Body of pancreas (tissue), 4 donors: ENCODE measurements around the gene WDR45. TPM values are rescaled to one million over a fixed set of nuclear protein-coding genes. Genes with fewer than 3 reads are reported as not detected.

ENCODE experiments used
- ATAC-seq: fragments of 150-250 bp; one replicate; pipeline ENCODE4 v1.9.1; 2016
- DNase-seq, 4 donors: peaks; one replicate each; pipeline ENCODE4 v3.0.0-alpha.2; 2019
- H3K27ac ChIP-seq, 4 donors: fragments of 200-600 bp; sonication (generic); 1 replicate in 3 of 4; 2 replicates in 1 of 4; pipeline versions ENCODE4 v1.5.1 to v1.6.1; 2016 to 2019; ENCODE audit warnings: mild to moderate bottlenecking in 1 of 4, mixed read lengths in 1 of 4, moderate library complexity in 1 of 4
- H3K27me3 ChIP-seq, 2 donors: fragments of 200-600 bp; sonication (generic); one replicate each; pipeline ENCODE4 v1.6.0; 2016; ENCODE audit warnings: mild to moderate bottlenecking in 1 of 2
- H3K36me3 ChIP-seq, 2 donors: fragments of 200-600 bp; sonication (generic); replicated peaks in 1 of 2; 2 replicates each; pipeline ENCODE4 v1.5.1; 2016; ENCODE audit warnings: low read depth in 2 of 2; ENCODE audit not compliant: insufficient read depth in 1 of 2
- H3K4me1 ChIP-seq: fragments of 200-600 bp; sonication (generic); one replicate; pipeline ENCODE4 v1.6.0; 2016
- H3K4me3 ChIP-seq, 2 donors: fragments of 200-600 bp; sonication (generic); 1 replicate in 1 of 2; 2 replicates in 1 of 2; pipeline ENCODE4 v1.5.1; 2016 to 2019
- H3K9me3 ChIP-seq, 3 donors: fragments of 200-600 bp; sonication (generic); 1 replicate in 2 of 3; 2 replicates in 1 of 3; pipeline ENCODE4 v1.5.1; 2016
- POLR2A ChIP-seq, 3 donors: fragments of 450-650 bp; IDR thresholded peaks; one replicate each; pipeline ENCODE4 v1.6.1; 2016; ENCODE audit warnings: antibody characterized with exemption in 3 of 3, mild to moderate bottlenecking in 2 of 3
- WGBS, 2 donors: methylation state at CpG; one replicate each; pipeline ENCODE4 v1.1.5; 2017; 5-methylcytosine and 5-hydroxymethylcytosine counted together
- intact Hi-C: fragments of 100-400 bp; cut with DNase I; formaldehyde crosslinking; loops from one replicate; pipeline ENCODE4 v1.15.1; 2023
- small RNA-seq: library from RNA; depleted of rRNA; stranded (forward); fragments of <200 nt; gene quantifications from one replicate; pipeline ENCODE3, GENCODE V24; 2016
- total RNA-seq, 2 donors: library from RNA; depleted of rRNA; stranded (reverse); fragments of >200 nt; gene quantifications; one replicate each; pipeline ENCODE4 v1.1.0, GENCODE V29; 2016
- TF ChIP-seq, protein P1 (sequence below), 7 experiments: fragments of 450-650 bp in 4 of 7; fragments of 200-600 bp in 3 of 7; sonication (generic) in 3 of 7; IDR thresholded peaks; one replicate each; pipeline ENCODE4 v1.5.1; 2016 to 2019; ENCODE audit warnings: antibody characterized with exemption in 7 of 7

The WDR45 gene
- total RNA-seq, 2 donors from 2014 or later, result 59.4 to 77.1 TPM

DNA sequence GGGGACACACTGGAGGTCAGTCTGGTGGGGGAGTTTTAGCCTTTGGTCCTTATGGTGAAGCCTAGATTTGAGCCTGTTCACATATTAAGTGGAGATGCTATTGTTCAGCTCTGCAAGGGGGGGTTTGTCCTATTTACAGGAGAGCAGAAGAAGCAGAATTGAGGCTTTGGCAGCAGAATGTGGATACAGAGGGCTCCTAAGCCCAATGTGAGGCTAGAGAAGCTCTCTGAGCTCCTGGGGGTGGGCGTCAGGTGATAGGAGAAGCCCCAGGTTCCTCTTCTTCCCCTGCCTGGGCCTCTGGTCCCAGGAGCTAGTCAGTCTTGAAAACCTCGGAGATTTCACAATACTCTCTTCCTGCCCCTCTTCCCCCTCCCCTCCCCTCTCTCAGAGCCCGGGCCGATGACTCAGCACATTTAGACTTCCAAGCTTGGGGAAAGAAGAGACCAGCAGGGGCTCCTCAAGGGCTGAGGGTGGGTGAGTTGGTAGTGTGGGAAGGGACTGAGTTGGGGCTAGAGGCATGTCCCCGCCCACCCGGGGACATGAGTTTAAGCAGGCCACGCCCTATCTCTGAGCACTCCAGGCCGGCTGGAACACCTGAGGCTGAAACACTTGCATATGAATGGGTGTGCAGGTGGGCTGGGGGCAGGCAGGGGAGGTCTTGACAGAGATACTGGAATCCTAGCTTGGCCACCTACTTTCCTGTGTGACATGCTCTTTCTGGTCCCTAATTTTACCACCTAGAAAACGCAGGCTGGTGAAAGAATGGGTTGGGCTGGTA is 39.9 kb downstream of the WDR45 start:
- WGBS, 2 donors, result 14 to 31% methylated on average over 4 to 5 of the region's 9 CpGs
- Histone ChIP-seq H3K9me3 (no peaks in the 10 kb centered on the region), H3K27me3 (no peaks in the 10 kb centered on the region), H3K27ac (peak overlapping the region in 3 of 4 donors; percentile 59 to 68 (median 66)), H3K4me1 (peaks cover 38% of the 10 kb centered on the region), H3K4me3 (no peak overlapping the region), H3K36me3 (peaks cover 0 to 3% of the 10 kb centered on the region in 2 donors)
- ATAC-seq (peak; percentile 18), DNase-seq (peak; percentile 63 to 77 (median 71))
- intact Hi-C loops, result no loop called here
- TF ChIP-seq POLR2A (IDR thresholded peaks at IDR 0.05), result no peak
- TF ChIP-seq, protein P1, sequence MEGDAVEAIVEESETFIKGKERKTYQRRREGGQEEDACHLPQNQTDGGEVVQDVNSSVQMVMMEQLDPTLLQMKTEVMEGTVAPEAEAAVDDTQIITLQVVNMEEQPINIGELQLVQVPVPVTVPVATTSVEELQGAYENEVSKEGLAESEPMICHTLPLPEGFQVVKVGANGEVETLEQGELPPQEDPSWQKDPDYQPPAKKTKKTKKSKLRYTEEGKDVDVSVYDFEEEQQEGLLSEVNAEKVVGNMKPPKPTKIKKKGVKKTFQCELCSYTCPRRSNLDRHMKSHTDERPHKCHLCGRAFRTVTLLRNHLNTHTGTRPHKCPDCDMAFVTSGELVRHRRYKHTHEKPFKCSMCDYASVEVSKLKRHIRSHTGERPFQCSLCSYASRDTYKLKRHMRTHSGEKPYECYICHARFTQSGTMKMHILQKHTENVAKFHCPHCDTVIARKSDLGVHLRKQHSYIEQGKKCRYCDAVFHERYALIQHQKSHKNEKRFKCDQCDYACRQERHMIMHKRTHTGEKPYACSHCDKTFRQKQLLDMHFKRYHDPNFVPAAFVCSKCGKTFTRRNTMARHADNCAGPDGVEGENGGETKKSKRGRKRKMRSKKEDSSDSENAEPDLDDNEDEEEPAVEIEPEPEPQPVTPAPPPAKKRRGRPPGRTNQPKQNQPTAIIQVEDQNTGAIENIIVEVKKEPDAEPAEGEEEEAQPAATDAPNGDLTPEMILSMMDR (IDR thresholded peaks at IDR 0.05), result peak in 3 of 7 experiments; percentile 6 to 20 (median 8)

DNA sequence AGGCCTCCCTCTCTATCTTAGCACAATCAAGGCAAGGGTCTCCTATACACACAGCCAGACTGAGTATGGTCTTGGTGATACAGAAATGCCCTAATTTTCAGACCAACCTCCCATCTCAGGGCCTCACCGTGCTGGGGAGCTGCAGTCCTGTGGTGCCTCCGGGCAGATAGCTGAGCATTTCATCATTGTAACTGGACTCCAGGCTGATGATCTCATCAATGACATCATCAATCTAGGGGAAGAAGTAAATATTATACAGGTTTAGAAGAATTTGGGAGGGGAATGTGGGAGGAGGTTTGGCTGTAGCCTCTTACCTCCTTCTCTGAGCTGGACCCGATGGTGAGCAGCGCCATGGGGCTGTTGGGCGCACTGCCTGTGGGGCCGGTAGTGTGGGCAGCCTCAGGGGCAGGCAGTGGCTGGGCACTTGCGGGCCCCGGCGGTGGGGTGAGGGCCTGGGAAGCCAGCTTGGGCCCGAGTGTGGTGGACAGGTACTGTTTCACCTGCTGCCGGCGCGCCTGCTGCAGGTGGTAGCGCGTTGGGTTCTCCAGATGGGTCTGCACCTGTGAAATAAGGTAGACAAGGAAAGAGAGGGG is 41.7 kb downstream of the WDR45 start:
- H3K27ac ChIP-seq, result no peak overlapping the region
- no peaks in the 10 kb centered on the region for H3K9me3 ChIP-seq
- no peak overlapping the region for H3K4me3 ChIP-seq
- DNase-seq, result no peak
- H3K36me3 ChIP-seq, result peaks cover 0 to 6% of the 10 kb centered on the region in 2 donors
- H3K27me3 ChIP-seq, result no peaks in the 10 kb centered on the region
- no peak for ATAC-seq
- WGBS, 2 donors, result 86 to 96% methylated on average over 7 to 13 of the region's 15 CpGs
- TF ChIP-seq, protein P1 (IDR thresholded peaks at IDR 0.05), result no peak
- TF ChIP-seq POLR2A (IDR thresholded peaks at IDR 0.05), result no peak
- H3K4me1 ChIP-seq, result peaks cover 31% of the 10 kb centered on the region
- intact Hi-C loops, result no loop called here

DNA sequence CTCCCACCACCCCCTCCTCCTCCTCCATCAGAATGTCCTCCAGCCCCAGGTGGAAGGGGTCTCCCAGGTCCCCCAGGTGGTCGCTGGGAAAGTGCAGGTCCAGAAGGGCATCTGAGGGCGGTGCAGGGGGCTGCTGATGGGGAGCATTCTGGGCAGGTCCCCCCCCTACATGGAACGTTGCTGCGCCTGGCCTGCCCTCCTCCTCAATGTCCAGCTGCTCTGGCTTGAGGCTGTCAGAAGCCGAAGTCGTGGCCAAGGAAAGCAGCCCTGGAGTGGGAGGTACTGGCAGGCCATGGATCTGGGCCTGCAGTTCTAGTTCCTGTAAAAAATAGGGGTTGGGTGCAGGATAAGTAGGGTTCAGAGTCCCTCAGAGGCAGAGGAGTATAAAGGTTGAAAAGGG is 49.4 kb downstream of the WDR45 start:
- 40% methylated on average over 1 of the region's 6 CpGs; no CpG with 5 or more reads in 1 of the 2 donors for WGBS, 2 donors
- intact Hi-C loops, result no loop called here
- Histone ChIP-seq H3K27me3 (no peaks in the 10 kb centered on the region), H3K36me3 (peaks cover 0 to 3% of the 10 kb centered on the region in 2 donors), H3K4me3 (no peak overlapping the region), H3K9me3 (no peaks in the 10 kb centered on the region), H3K27ac (no peak overlapping the region), H3K4me1 (no peaks in the 10 kb centered on the region)
- ATAC-seq (no peak), DNase-seq (no peak)
- TF ChIP-seq, protein P1 (IDR thresholded peaks at IDR 0.05), result no peak
- TF ChIP-seq POLR2A (IDR thresholded peaks at IDR 0.05), result no peak

DNA sequence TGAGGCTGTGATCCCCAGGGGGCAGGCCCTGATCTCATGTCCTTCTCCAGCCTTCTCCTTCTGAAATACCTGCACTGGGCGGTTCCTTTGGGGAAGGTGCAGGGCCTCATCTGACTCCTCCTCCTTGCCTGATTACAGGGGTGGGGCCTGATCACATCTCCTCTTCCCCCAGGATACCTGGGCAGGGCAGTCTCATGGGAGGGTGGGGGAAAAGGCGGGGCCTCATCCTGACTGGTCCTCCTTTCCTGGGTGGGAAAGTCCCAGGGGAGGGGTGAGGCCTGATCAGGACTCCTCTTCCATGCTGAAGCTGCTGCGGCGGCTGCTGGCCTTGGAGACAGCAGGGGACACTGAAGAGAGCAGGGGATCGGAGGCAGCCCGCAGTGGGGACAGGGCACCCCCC is 49.8 kb downstream of the WDR45 start:
- intact Hi-C loops, result no loop called here
- H3K4me1 ChIP-seq, result no peaks in the 10 kb centered on the region
- no peaks in the 10 kb centered on the region for H3K27me3 ChIP-seq
- H3K4me3 ChIP-seq, result no peak overlapping the region
- no peaks in the 10 kb centered on the region for H3K9me3 ChIP-seq
- TF ChIP-seq, protein P1 (IDR thresholded peaks at IDR 0.05), result no peak
- no peak for TF ChIP-seq POLR2A (IDR thresholded peaks at IDR 0.05)
- peaks cover 0 to 3% of the 10 kb centered on the region in 2 donors for H3K36me3 ChIP-seq
- DNase-seq (no peak), ATAC-seq (peak; percentile 15)
- no peak overlapping the region for H3K27ac ChIP-seq
- WGBS, 2 donors, result 76% methylated on average over 2 of the region's 6 CpGs; no CpG with 5 or more reads in 1 of the 2 donors

Small RNA genes within 50 kb of the gene (small RNA-seq; reads per million reads assigned to genes)
- gene RNU4-52P, result not detected

Other genes starting within 250 kb of the WDR45 start
- 100 to 1,000 TPM; 110 to 196 TPM for gene PCSK1N, start 244.3 kb downstream of the WDR45 start, total RNA-seq
- 10 to 100 TPM; 24.4 to 35.3 TPM for gene TIMM17B, start 182.1 kb downstream of the WDR45 start, total RNA-seq
- gene PQBP1, start 182.0 kb downstream of the WDR45 start, total RNA-seq, result 10 to 100 TPM; 43.6 to 48.1 TPM
- gene SLC35A2, start 168.2 kb downstream of the WDR45 start, total RNA-seq, result 10 to 100 TPM; 12.5 to 20.1 TPM
- gene PIM2, start 160.9 kb downstream of the WDR45 start, total RNA-seq, result 1 to 10 TPM; 2.3 to 7.9 TPM
- gene OTUD5, start 122.3 kb downstream of the WDR45 start, total RNA-seq, result 10 to 100 TPM; 23.6 to 40.2 TPM
- 1 to 10 TPM in 1 of 2 donors, under 1 TPM in 1; 0.52 to 1.3 TPM for gene KCND1, start 108.0 kb downstream of the WDR45 start, total RNA-seq
- 10 to 100 TPM; 22.8 to 42.5 TPM for gene GRIPAP1, start 77.6 kb downstream of the WDR45 start, total RNA-seq
- gene TFE3, start 36.5 kb downstream of the WDR45 start, total RNA-seq, result 10 to 100 TPM; 24.9 to 71.9 TPM
- gene CCDC120, start 20.9 kb downstream of the WDR45 start, total RNA-seq, result 10 to 100 TPM in 1 of 2 donors, 1 to 10 TPM in 1; 6.5 to 13.8 TPM
- gene PRAF2, start 5.9 kb downstream of the WDR45 start, total RNA-seq, result 10 to 100 TPM in 1 of 2 donors, 1 to 10 TPM in 1; 5.4 to 10.9 TPM
- 10 to 100 TPM; 12.9 to 15.3 TPM for gene GPKOW, start 43.8 kb upstream of the WDR45 start, total RNA-seq
- gene MAGIX, start 82.9 kb upstream of the WDR45 start, total RNA-seq, result 10 to 100 TPM; 13.2 to 40.9 TPM
- gene PLP2, start 92.0 kb upstream of the WDR45 start, total RNA-seq, result 10 to 100 TPM; 19.4 to 30.1 TPM
- 10 to 100 TPM in 1 of 2 donors, 1 to 10 TPM in 1; 7.5 to 13.2 TPM for gene PRICKLE3, start 106.5 kb upstream of the WDR45 start, total RNA-seq
- gene SYP, start 120.3 kb upstream of the WDR45 start, total RNA-seq, result 1 to 10 TPM; 5.4 to 6.6 TPM
- gene CACNA1F, start 153.5 kb upstream of the WDR45 start, total RNA-seq, result under 1 TPM in 1 of 2 donors, not detected in 1; 0.26 TPM
- 1 to 10 TPM; 8.2 to 9.1 TPM for gene CCDC22, start 155.6 kb upstream of the WDR45 start, total RNA-seq
- not detected for gene FOXP3, start 184.8 kb upstream of the WDR45 start, total RNA-seq
- 10 to 100 TPM in 1 of 2 donors, 1 to 10 TPM in 1; 3.0 to 16.3 TPM for gene PPP1R3F, start 189.9 kb upstream of the WDR45 start, total RNA-seq
- not detected for gene GAGE10, start 223.8 kb upstream of the WDR45 start, total RNA-seq
- gene GAGE12J, start 242.2 kb upstream of the WDR45 start, total RNA-seq, result not detected